ENCODE measurements around the gene ABCC3.
"Not testable (repeated sequence)": the region's sequence is repeated elsewhere in the genome, so short reads cannot be mapped to it uniquely, and the experiment has no call there.

The ABCC3 gene

GRCh38 chr17:50666316-50666715 is 31.6 kb downstream of the ABCC3 start:
- DNase-seq (ENCODE audit: low read depth): no peak

- no peak for DNase-seq (ENCODE audit: low read depth)
These were observed 32.8 kb downstream of the ABCC3 start for GRCh38 chr17:50667259-50668024.

GRCh38 chr17:50668025-50668837 is 33.5 kb downstream of the ABCC3 start:
- DNase-seq (ENCODE audit: low read depth): no peak

GRCh38 chr17:50668838-50669581 is 34.3 kb downstream of the ABCC3 start:
- no peak for DNase-seq (ENCODE audit: low read depth)

- no peak for DNase-seq (ENCODE audit: low read depth)
These were observed 37.4 kb downstream of the ABCC3 start for GRCh38 chr17:50672071-50672470.

- no peak for DNase-seq (ENCODE audit: low read depth)
These were observed 38.3 kb downstream of the ABCC3 start for GRCh38 chr17:50672831-50673551.

- DNase-seq (ENCODE audit: low read depth): no peak
These were observed 40.5 kb downstream of the ABCC3 start for GRCh38 chr17:50675190-50675589.

- DNase-seq (ENCODE audit: low read depth): no peak
These were observed 40.9 kb downstream of the ABCC3 start for GRCh38 chr17:50675627-50676026.

- DNase-seq (ENCODE audit: low read depth): no peak
These were observed 41.6 kb downstream of the ABCC3 start for GRCh38 chr17:50676065-50676975.

- DNase-seq (ENCODE audit: low read depth): no peak
These were observed 43.2 kb downstream of the ABCC3 start for GRCh38 chr17:50677851-50678375.

GRCh38 chr17:50679008-50679544 is 44.4 kb downstream of the ABCC3 start:
- DNase-seq (ENCODE audit: low read depth): no peak

GRCh38 chr17:50680126-50680525 is 45.4 kb downstream of the ABCC3 start:
- no peak for DNase-seq (ENCODE audit: low read depth)

- DNase-seq (ENCODE audit: low read depth): not testable (repeated sequence)
These were observed 46.0 kb downstream of the ABCC3 start for GRCh38 chr17:50680543-50681262.

- no peak for DNase-seq (ENCODE audit: low read depth)
These were observed 46.9 kb downstream of the ABCC3 start for GRCh38 chr17:50681263-50682200.

- DNase-seq (ENCODE audit: low read depth): no peak
These were observed 47.8 kb downstream of the ABCC3 start for GRCh38 chr17:50682441-50682840.

- DNase-seq (ENCODE audit: low read depth): no peak
These were observed 48.3 kb downstream of the ABCC3 start for GRCh38 chr17:50682938-50683337.

GRCh38 chr17:50683434-50684287 is 49.0 kb downstream of the ABCC3 start:
- no peak for DNase-seq (ENCODE audit: low read depth)

- no peak for DNase-seq (ENCODE audit: low read depth)
These were observed 49.6 kb downstream of the ABCC3 start for GRCh38 chr17:50684288-50684611.

Measured in stimulated activated CD4-positive, alpha-beta T cell treated with anti-CD3 and anti-CD28 coated beads, Interleukin-2, amount 100 ng/mL, for 4 hours (primary cell).